CD4-positive, alpha-beta T cell (primary cell): ENCODE measurements around the gene STAM2. TPM values are rescaled to one million over a fixed set of nuclear protein-coding genes. Genes with fewer than 3 reads are reported as not detected.

Experiments
- ATAC-seq: fragments of 200-7000 bp; cut with Tn5 transposase; one replicate; pipeline ENCODE4 v1.10.0; 2022; ENCODE audit warnings: mild to moderate bottlenecking; ENCODE audit not compliant: poor library complexity
- CTCF ChIA-PET: fragments of 350-600 bp; sonication (Branson Sonifier 250); formaldehyde crosslinking; loops from one replicate; lab custom pipeline; 2021; ENCODE audit warnings: antibody characterized with exemption, inconsistent platforms; lab: Charles Lee
- POLR2A ChIA-PET: fragments of 350-600 bp; sonication (Branson Sonifier 250); formaldehyde crosslinking; loops from one replicate; lab custom pipeline; 2021; ENCODE audit warnings: antibody characterized with exemption, inconsistent platforms; lab: Charles Lee
- DNase-seq, 14 experiments: peaks; one replicate each; pipeline ENCODE4 v3.0.0-alpha.2; 2013 to 2020; ENCODE audit warnings: mixed read lengths in 2 of 14
- H3K27ac ChIP-seq, 2 donors: one replicate each; pipeline versions ENCODE4 v1.5.1 to v1.7.0; 2013; ENCODE audit warnings: low read length in 2 of 2, low read depth in 1 of 2, mild to moderate bottlenecking in 1 of 2
- H3K27me3 ChIP-seq, 2 experiments: 1 replicate in 1 of 2; 2 replicates in 1 of 2; pipeline versions ENCODE4 v1.6.1 to v1.7.0; 2013; ENCODE audit warnings: low read length in 2 of 2, control low read depth in 1 of 2, mild to moderate bottlenecking in 1 of 2, moderate library complexity in 1 of 2; ENCODE audit not compliant: insufficient read depth in 2 of 2, control insufficient read depth in 1 of 2
- H3K36me3 ChIP-seq: one replicate; pipeline ENCODE4 v1.6.1; 2013; ENCODE audit warnings: low read length, control low read depth; ENCODE audit not compliant: insufficient read depth
- H3K4me1 ChIP-seq: one replicate; pipeline ENCODE4 v1.6.1; 2013; ENCODE audit warnings: low read length, control low read depth; ENCODE audit not compliant: insufficient read depth
- H3K4me3 ChIP-seq: one replicate; pipeline ENCODE4 v1.5.1; 2013; ENCODE audit warnings: mild to moderate bottlenecking, low read length, moderate library complexity
- H3K9me3 ChIP-seq, 2 experiments: 1 replicate in 1 of 2; 2 replicates in 1 of 2; pipeline versions ENCODE4 v1.6.1 to v1.7.0; 2013; ENCODE audit warnings: low read length in 2 of 2, mild to moderate bottlenecking in 2 of 2, control low read depth in 1 of 2, moderate library complexity in 1 of 2; ENCODE audit not compliant: control insufficient read depth in 1 of 2, insufficient read depth in 1 of 2
- H3K27ac Mint-ChIP-seq: one replicate; pipeline ENCODE4 v1.8.0; 2020; ENCODE audit warnings: mixed read lengths
- H3K27me3 Mint-ChIP-seq: one replicate; pipeline ENCODE4 v1.8.0; 2021; ENCODE audit warnings: mixed read lengths
- H3K36me3 Mint-ChIP-seq: one replicate; pipeline ENCODE4 v1.8.0; 2021; ENCODE audit warnings: low read depth, mixed read lengths
- H3K4me1 Mint-ChIP-seq: one replicate; pipeline ENCODE4 v1.8.0; 2021; ENCODE audit warnings: low read depth, mixed read lengths
- H3K4me3 Mint-ChIP-seq: one replicate; pipeline ENCODE4 v1.8.0; 2020; ENCODE audit warnings: mild to moderate bottlenecking, mixed read lengths
- H3K9me3 Mint-ChIP-seq: one replicate; pipeline ENCODE4 v1.8.0; 2020; ENCODE audit warnings: mixed read lengths
- CTCF ChIP-seq: fragments of 200-600 bp; IDR thresholded peaks from one replicate; pipeline ENCODE4 v1.8.0; 2022; ENCODE audit warnings: antibody characterized with exemption, mild to moderate bottlenecking
- intact Hi-C, 2 experiments: fragments of 100-400 bp; cut with DNase I in 1 of 2; cut with micrococcal nuclease in 1 of 2; formaldehyde crosslinking; loops; one replicate each; pipeline versions ENCODE4 v1.15.1 to v1.9.0; 2023 to 2025; cut with DNase I, micrococcal nuclease
- total RNA-seq, 174 experiments: library from RNA in 2 of 174; stranded (reverse) in 2 of 174; gene quantifications; one replicate each; pipeline ENCODE4 v1.2.3 and lab custom pipeline; 2021 to 2026

Gene STAM2
- total RNA-seq, 2 experiments from 2014 or later = 4.1 to 4.9 TPM

GRCh38 chr2:152078023-152078422 is 97.5 kb downstream of the STAM2 start:
- H3K4me3 ChIP-seq = no peak overlapping the region
- Mint-ChIP-seq H3K9me3 (no peaks in the 10 kb centered on the region), H3K36me3 (no peaks in the 10 kb centered on the region), H3K4me1 (no peaks in the 10 kb centered on the region), H3K27me3 (no peaks in the 10 kb centered on the region), H3K4me3 (no peak overlapping the region), H3K27ac (no peak overlapping the region)
- no peak for ATAC-seq
- no peaks in the 10 kb centered on the region for H3K4me1 ChIP-seq
- no peak overlapping the region for H3K27ac ChIP-seq
- H3K27me3 ChIP-seq = no peaks in the 10 kb centered on the region
- DNase-seq = no peak
- H3K36me3 ChIP-seq = no peaks in the 10 kb centered on the region
- peaks cover 0 to 4% of the 10 kb centered on the region in 2 experiments for H3K9me3 ChIP-seq
- TF ChIP-seq CTCF = no peak
- CTCF ChIA-PET = no interaction called here
- intact Hi-C loops = no loop called here
- POLR2A ChIA-PET = no interaction called here

GRCh38 chr2:152075461-152076050 is 100.0 kb downstream of the STAM2 start:
- ATAC-seq = no peak
- Histone ChIP-seq H3K27me3 (no peaks in the 10 kb centered on the region), H3K36me3 (no peaks in the 10 kb centered on the region), H3K4me1 (no peaks in the 10 kb centered on the region), H3K4me3 (no peak overlapping the region), H3K9me3 (peaks cover 0 to 4% of the 10 kb centered on the region in 2 experiments), H3K27ac (no peak overlapping the region)
- no peaks in the 10 kb centered on the region for H3K4me1 Mint-ChIP-seq
- intact Hi-C loops = no loop called here
- ChIA-PET CTCF (interaction anchor here (1.1 kb wide), 1 partner anchor 12 kb away, joined by 3 read pairs; no protein-coding TSS in a partner anchor), POLR2A (no interaction called here)
- no peak for TF ChIP-seq CTCF
- no peak overlapping the region for H3K27ac Mint-ChIP-seq
- H3K9me3 Mint-ChIP-seq = no peaks in the 10 kb centered on the region
- H3K4me3 Mint-ChIP-seq = no peak overlapping the region
- no peaks in the 10 kb centered on the region for H3K36me3 Mint-ChIP-seq
- no peak for DNase-seq
- no peaks in the 10 kb centered on the region for H3K27me3 Mint-ChIP-seq

GRCh38 chr2:152072011-152072410 is 103.6 kb downstream of the STAM2 start:
- H3K9me3 Mint-ChIP-seq = no peaks in the 10 kb centered on the region
- no peaks in the 10 kb centered on the region for H3K9me3 ChIP-seq
- intact Hi-C loops = no loop called here
- H3K4me1 ChIP-seq = no peaks in the 10 kb centered on the region
- H3K4me1 Mint-ChIP-seq = no peaks in the 10 kb centered on the region
- no peak overlapping the region for H3K4me3 ChIP-seq
- no peak overlapping the region for H3K27ac ChIP-seq
- H3K36me3 Mint-ChIP-seq = no peaks in the 10 kb centered on the region
- H3K4me3 Mint-ChIP-seq = no peak overlapping the region
- H3K27me3 ChIP-seq = no peaks in the 10 kb centered on the region
- no peak for ATAC-seq
- H3K27me3 Mint-ChIP-seq = no peaks in the 10 kb centered on the region
- H3K36me3 ChIP-seq = no peaks in the 10 kb centered on the region
- DNase-seq = no peak
- no peak for TF ChIP-seq CTCF
- CTCF ChIA-PET = no interaction called here
- POLR2A ChIA-PET = interaction anchor here (0.6 kb wide), 1 partner anchor 9 kb away, joined by 4 read pairs; no protein-coding TSS in a partner anchor
- no peak overlapping the region for H3K27ac Mint-ChIP-seq
